GM19043 (cell line): ENCODE results near the gene CISH.
A peak's percentile ranks its signal among the peaks of the same experiment; 100 is the strongest.

Source experiments
- ATAC-seq: cut with Tn5 transposase; IDR thresholded peaks from one replicate; pipeline ENCODE4 v1.9.1; 2021; ENCODE audit warnings: low read depth; ENCODE audit not compliant: unreplicated experiment

The CISH gene

DNA sequence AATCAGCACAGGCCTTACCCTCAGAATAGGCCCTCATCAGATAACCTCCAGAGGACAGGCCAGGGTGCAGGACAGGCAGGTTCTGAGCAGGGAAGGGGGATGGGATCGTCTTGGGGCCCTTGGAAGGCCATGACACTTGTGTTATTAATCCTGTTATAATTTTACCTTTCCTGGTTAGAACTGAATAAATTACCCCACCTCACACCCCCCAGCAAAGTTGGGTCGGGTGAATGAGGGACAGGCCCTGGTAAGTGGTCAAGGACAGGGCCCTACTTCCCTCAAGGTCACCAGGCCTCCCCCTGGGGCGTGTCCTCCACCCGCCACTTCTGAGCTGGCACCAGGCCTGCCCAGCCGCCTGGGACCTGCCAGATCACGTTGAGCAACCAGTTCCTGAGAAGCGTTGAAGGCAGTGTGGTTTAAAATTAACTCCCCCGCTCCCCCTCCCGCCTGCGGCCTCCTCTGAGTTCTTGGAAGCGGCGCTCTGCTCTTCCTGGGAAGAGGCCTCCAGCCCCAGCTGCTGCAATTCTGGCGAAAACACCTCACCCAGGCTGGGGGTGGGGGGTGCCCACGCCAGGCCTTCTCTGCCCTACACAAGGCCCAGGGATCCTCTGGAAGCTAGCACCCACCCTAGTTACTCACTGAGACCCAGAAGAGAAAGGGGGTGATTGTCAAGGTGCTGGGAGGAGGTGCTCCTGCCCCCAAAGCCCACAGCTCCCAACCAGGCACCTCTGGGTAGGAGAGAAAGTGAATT is 10.6 kb downstream of the CISH start:
- ATAC-seq, result peak; percentile 56

DNA sequence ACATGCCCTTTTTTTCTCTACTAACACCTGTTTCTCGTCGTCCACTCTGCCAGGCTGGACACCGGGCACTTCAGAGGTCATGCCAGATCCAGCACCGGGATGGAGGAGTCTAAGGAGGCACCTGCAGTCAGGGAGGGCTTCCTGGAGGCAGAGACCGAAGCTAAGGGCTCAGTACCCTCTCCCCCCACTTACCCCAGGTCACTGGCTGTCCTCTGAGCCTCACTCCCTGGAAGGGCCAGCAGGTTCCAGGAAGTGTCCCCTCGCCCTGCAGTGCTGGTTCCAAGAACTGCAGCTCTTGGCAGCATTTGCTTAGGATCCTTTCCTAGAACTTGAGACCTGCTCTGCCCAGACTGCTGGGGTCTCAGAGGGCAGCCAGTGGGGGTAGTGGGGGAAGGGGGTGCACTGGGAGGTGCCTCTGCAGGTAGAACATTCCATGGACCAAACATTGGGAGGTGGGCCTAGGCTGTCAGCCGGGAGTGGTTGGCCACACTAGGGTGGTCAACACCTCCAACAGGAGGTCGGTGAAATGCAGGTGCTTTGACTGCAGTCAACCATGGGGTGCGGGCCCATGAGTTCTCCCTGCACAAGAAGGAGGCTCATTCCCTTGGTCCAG is 11.3 kb downstream of the CISH start:
- no peak for ATAC-seq

DNA sequence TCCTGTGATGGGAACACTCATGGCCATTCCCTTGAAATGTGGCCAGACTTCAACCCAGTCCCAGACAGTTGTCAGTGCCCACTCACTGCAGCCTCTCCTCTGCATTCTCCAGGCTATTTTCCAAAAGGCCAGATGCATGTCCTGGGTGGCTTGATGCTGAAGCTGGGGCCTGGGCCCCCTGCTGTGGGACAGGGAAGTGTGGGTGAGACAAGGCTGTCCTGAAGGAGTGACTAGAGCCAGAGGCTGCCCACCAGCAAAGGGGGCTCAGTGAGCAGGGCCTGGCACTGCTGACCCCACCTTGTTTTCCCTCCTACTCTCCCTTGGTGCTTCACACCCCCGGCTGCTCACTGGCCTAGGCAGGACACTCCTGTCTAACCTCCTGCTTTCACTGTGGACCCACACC is 11.9 kb downstream of the CISH start:
- no peak for ATAC-seq

DNA sequence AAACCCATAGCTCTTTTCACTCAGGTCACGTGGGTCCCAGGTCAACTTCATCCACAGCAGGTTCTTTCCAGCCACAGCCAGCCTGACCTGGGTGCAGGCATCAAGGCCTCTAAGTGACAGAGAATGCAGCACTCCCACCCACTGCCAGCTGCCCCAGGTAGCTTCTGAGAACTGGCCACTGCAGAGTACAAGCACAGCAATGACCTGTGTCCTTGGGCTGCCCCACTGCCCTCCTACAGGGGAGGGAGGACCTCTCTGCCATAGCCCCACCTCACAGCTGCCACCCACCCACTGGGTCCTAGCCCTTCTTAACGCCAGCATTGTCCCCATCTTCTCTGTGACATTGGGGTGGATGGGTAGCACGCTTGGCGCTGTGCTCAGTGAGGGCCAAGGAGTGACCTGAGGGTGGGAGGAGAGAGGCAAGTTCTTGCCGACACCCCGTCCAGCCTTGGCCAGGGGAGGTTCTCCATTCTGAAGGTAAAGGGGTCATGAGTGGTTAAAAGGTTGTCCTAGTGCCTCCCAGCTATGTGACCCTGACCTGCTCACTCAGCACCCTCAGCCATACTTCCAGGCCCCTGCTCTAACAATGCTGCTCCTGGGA is 12.4 kb downstream of the CISH start:
- no peak for ATAC-seq

DNA sequence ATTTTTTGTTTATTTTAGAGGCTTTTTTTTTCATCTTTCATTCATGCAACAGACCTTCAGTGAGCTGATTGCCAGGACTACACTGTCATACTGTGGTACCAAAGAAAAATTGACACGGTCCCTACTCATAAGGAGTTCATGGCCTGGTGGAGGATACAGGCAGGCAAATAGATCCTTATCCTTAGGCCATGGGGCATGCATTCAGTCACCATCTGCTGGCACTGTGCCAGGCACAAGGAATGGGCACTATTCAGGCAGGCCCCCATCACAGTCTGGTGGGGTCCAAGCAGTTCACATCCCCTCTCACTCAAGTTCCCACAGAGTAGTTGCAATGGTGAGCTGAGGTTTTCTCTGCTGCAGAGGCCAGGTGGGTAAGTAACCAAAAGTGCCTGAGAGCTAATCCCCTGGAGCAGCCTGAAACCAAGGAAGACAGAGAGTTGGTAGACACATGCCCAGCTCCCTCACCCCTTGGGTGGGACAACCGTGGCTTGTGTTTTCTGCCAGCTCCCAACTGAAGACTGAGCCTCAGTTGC is 17.3 kb downstream of the CISH start:
- ATAC-seq, result no peak

DNA sequence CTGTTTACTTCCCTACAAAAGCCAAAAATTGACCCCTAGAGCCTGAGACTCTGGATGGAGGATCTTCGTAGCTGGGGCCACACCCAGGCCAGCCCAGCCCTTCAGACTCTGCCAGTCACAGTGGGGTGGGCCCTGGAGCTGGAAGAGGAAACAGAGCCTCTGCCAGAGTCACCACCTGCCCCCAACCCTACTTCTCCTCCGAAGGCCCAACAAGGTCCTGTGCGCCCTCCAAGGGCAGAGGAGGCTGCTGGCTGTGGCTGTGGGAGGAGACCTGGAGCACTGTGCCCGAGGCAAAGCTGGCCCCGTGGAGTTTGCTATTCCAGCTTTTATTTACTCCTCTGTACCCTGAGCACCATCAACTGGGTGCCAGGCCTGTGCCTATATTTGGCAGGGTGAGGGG is 19.0 kb downstream of the CISH start:
- ATAC-seq, result no peak

DNA sequence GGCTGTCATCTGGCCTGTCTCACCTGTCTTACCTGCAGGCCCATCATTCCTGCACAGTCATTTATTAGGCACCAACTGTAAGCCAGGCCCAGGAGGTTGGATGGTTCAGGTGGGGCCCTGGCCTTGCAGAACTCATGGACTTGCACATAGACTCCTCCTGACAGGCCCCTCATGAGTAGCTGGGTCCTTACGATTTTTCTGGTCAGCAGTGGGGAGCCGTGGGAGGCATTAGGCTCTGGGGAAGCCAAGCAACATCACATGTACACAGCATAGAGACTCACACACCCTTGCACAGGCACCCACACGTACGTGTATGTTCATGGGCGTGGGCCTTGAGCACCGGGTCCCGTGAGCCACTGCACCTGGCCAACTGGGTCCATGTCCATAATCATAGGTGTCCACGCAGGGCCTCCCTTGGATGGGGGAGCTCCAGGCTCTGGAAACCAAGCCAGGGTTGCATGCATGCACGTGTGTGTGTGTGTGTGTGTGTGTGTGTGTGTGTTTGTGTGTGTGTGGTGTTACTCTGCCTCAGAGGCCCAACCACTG is 20.3 kb downstream of the CISH start:
- ATAC-seq, result peak; percentile 4

DNA sequence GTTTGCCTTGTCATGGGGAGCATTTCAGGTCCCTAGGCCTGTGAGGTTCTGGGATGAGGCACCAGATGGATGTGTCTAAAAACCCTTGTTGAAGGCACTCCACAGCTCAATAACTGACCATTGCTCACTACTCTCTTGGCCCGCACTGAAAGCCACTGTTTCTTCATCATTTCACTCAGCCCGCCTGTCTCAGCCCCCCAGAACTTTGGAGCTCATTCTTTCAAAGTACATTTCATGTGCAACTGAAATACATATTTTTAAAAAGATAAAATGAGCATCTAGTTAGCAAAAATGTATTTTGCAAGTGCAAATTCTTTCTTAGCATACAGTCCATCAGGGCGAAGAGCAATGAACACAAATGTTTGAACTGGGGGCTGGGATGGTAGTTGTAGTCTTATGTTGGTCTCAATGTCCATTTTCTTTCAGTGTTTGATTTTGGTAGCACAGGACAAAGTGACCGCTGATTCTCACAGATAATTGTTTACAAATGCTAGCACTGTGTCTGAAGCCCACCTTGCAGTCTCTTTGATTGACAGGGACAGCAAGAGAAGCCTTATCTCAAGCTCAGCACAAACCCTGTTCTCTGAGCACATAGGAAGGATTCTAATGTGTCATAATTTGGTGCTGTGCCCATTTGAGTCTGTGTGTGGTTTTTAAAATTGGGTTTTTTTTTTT is 22.7 kb downstream of the CISH start:
- ATAC-seq, result no peak

DNA sequence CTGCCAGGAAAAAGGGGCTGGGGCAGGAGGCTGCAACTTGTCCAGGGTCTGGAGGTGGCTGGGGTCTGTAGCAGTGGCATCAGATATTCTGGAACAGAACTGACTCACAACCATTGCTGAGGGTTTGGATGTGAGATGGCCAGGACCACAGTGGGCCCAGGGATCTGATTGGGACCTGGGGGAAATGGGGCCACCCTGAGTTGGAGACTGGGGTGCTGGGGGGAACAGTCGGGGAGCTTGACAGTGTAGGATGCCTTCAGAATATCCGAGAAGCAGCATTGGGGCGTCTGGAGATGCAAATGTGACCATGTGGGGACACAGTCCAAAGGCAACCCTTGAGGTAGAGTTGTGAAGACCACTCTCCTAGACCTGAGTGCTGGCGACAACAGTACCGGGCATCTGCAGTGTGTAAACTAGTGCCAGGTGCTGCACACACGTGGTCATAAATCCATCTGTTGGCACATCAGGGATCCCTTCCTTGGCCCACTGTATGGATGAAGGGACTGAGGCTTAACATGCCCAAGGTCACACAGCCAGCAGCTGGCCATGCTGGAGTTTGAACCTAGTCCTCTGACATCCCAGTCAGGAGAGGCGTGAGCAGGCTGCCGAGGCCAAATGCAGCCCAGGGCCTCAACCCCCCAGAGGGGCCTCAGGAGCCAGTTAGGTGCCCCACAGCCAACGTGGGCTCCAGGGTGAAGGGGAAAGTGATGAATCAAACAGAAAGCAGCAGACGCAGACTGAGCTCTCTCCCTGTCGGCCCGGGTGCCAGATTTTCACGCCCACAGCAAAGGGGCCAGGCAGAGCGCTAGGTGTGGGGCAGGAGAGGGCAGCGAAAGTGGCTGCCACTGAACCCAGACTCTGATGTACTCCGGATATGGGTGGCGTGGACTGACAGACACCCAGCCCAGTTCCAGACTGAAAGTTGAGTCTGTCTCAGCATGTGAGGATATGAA is 23.5 kb downstream of the CISH start:
- no peak for ATAC-seq

DNA sequence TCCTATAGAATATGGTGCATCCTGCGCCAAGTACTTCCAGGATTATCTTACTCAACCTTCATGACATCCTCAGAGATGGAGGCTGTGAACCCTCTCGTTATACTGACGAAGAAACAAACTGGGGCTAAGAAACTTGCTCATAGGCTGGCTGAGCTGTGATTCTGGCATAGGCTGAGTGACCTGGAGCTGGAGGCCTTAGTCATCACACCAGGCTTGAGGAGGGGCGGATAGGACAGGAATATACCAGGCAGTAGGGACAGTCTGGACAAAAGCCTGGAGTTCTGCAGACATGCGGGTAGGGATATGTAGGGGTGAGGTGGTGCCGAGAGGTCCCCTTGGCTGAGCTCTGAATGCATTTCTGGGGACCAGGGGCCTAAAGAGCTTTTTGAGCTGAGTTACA is 24.2 kb downstream of the CISH start:
- ATAC-seq, result no peak

DNA sequence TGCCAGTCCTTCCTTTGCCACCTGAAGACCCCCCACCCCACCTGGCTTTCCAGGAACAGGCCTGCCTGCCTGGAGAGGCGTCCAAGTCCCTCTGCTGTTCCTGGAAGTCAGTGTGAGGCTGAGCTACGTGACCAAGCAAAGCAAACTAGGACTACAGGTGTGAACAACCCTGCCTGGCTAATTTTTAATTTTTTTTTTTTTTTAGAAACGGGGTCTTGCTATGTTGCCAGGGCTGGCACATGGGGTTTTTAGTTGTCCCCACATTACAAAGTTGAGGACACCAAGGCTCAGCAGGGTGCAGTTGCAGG is 24.9 kb downstream of the CISH start:
- no peak for ATAC-seq

DNA sequence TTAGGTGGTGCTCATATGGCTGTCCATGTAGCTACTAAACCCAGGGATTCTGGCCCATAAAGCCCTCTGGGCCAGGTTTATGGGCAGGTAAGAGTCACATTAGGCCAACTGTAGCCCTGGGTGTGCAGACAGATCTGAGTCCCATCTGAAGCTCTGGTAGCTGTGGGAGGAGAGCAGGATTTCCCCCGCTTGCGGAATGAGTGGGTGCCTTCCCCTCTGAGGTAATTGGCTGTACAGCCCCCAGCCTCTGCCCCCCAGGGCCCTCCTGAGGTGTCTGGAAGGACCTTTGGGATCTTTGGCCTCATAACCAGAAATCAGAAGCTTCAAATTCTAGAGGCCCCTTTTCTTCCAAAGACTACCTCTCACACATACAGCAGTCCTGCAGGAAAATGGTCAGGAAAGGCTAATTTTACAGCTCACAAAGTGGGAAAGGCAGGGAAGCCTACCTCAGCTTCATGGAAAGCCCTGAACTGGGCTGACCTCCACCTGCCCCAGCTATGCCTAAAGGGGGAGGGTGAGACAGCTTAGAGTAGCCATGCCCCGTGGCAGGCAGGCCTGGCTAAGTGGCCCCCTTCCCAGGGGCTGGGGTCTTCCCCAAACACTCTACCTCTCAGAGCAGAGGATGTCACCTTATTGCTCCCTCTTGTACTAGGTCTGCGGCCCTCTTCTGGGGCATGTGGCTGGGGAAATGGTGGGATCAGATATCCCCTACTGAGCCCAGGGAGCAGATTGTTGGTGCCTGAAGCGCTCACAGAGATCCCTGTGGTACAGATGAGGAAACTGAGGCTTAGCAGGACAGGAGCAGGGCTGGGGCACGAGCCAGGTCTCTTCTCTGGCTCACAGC is 25.4 kb downstream of the CISH start:
- ATAC-seq, result no peak

DNA sequence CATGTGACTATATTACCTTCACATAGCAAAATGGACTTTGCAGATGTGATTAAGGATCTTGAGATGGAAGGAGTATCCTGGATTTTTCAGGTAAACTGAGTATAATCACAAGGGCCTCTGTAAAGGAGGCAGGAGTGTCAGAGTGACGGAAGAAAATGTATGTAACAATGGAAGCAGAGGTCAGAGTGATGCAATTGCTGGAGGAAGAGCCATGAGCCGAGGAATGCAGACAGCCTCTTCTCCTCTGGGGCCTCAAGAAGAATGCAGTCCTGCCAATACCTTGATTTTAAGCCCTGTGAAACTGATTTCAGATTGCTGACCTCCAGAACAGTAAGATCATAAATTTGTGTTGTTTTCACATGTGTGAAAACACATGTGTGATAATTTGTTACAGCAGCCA is 27.2 kb downstream of the CISH start:
- no peak for ATAC-seq

DNA sequence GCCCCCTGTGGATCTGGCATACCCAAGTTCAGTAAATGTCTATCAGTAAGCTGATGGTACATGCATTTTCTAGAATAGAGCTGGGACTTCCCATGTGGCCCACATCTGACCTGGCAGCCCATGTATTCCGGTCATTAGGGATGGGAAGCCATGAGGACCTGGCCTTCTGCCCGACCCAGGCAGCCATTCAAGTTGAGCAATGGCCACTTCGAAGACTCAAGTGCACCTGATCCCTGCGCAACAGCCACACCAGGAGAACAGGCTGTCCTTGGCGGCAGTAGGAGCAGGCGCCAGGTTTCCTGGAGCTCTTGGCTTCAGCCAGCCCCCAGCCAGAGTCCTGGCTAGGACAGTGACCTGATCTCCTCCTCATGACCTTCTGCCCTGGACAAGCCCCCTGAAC is 27.7 kb downstream of the CISH start:
- ATAC-seq, result no peak

DNA sequence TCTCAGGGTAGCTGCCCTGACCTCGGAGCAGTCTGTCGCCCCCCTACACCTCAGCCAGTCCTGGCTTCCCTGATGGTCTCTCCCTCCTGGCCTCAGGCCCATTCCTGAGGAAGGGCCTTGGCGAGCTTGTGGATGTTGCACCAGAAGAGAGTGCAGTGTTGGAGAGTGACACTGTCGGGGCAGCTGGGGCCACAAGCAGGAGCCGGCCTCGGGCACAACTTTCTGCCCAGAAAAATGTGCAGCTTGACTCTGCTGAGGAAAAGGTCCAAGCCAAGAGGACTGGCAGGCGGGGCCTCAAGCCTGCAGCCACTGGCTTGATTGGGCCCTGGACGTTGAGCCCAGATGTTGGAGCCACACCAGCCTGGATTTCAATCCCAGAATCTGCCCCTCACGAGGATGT is 29.5 kb downstream of the CISH start:
- ATAC-seq, result no peak

DNA sequence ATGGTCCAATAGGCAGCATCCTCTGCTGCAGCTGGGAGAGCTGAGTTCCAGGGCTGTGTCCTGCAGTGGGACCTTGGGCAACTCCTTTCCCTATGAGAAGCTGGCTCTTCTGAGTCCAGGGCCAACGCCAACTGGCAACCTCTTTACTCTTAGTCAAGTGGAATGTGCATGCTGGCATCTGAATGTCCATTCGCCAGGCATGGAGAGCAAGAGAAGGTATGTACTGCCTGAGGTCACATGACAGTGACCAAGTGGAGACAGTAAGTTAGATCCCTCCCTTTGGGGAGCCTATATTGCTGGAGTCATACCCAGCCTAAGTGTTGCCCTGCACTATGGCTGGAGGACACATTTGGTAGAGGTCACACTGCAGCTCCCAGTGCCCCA is 30.1 kb downstream of the CISH start:
- ATAC-seq, result no peak

DNA sequence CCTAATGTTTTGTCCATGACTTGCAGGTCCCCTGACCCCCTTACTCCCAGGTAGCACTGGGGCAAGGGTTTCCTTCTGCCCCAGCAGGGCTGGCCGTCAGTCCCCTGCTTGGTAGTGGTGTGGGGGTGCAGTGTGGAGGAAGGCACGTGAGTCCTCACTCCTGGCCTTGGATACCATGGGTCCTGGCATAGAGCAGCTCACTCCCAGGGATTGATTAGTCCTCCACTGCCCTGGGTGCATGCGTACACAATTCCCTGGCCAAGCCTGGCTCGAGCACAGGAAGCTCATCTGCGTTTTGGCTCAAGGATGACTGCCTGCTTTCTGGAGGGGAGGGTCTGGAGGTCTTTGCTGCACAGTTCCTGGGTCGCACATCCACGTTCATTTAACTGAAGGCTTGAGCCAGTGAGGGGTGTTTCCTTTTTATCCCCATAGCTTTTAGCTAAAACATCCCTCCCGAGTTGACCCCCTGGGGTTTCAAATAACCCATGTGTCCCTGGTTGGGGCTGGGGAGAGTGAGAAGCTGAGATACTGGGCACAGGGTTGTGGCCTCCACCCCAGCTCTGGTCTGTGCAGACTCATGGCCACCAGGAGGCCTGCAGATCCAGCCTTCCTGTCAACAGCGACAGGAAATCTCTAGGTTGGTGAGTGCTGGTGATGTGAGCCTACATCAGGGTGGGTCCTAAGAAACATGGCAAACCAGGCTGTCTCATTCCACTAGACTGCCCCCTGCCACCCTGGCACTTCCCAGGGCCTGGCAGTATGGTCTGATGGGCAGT is 30.7 kb downstream of the CISH start:
- ATAC-seq, result no peak

DNA sequence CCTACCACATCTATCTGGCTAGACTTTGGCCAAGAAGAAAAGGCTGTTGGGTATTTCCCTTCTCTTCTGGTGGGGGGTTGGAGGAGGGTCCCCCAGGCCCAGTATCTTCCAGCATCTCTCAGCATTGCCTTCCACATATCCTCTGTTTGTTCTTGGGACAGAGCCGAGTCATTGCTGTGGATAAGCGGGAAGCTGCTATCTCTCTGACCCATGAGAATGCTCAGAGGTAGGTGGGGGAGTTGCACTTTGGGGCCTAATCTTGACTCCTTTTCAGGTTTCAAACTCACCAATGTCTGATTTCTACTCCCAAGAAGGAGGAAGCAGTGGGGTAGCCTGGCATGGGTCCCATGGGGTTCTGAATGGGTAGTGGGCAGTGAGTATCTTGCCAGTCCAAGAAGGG is 34.2 kb downstream of the CISH start:
- ATAC-seq, result no peak

DNA sequence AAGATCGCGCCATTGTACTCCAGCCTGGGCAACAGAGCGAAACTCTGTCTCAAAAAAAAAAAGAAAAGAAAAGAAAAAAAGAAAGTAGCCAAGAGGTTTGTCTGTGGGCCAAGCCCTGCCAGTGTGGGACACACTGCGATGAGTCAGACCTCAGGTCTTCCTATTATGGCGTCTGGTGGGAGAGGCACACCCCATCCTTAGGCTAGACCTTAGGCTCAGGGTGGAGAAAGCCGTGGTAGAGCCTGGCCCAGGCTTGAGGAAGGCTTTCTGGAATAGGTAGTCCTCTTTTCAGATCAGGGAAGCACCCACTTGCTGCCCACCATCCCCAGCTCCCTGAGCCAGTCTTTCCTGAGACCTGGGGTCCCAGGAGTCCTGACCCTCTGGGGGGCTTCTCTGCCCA is 36.2 kb downstream of the CISH start:
- no peak for ATAC-seq
